ENCODE data around the gene C9orf78. TPM values are rescaled to one million over a fixed set of nuclear protein-coding genes. Genes with fewer than 3 reads are reported as not detected.

C9orf78 gene
- total RNA-seq, 1 experiment from 2014 or later = 58.8 TPM

- no peak for DNase-seq (ENCODE audit: low spot score)
Measured at GRCh38 chr9:129845373-129845772, 10.3 kb upstream of the C9orf78 start.

- DNase-seq (ENCODE audit: low spot score) = no peak
Measured at GRCh38 chr9:129841071-129841470, 6.0 kb upstream of the C9orf78 start.

GRCh38 chr9:129840034-129840433, 5.0 kb upstream of the C9orf78 start:
- DNase-seq (ENCODE audit: low spot score) = no peak

DNA sequence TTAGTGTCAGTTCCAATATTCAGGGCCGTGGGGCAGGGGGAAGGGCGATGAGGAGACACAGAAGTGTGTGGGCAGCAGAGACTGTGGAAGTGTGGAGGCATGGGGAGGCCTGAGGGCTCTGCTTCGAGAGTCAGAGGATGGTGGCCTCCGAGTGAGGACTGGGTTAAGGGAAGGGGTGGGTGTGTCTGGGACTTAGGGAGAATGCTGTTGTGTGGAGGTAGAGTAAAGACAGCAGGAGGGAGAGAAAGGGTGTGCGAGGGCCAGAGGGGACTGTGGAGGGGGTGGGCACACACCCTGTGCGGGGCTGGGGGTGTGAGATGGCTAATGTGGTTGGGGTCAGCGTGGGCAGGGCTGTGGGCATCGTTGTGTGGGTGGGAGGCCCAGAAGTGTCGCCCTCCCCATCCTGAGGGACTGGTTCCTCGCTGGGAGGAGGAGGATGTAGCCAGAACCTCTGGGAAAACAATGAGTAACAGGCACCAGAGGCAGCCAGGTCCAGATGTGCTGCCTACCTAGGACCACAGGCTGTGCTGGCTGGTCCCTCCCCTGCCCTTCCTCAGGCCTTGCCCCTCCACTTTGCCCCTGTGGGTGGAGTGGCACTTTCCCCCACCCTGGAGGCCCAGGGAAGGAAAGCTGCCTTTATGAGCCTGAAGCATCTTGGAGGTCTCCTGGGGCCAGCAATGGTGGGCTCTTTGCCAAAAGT, 4.4 kb upstream of the C9orf78 start:
- DNase-seq (ENCODE audit: low spot score) = no peak

DNA sequence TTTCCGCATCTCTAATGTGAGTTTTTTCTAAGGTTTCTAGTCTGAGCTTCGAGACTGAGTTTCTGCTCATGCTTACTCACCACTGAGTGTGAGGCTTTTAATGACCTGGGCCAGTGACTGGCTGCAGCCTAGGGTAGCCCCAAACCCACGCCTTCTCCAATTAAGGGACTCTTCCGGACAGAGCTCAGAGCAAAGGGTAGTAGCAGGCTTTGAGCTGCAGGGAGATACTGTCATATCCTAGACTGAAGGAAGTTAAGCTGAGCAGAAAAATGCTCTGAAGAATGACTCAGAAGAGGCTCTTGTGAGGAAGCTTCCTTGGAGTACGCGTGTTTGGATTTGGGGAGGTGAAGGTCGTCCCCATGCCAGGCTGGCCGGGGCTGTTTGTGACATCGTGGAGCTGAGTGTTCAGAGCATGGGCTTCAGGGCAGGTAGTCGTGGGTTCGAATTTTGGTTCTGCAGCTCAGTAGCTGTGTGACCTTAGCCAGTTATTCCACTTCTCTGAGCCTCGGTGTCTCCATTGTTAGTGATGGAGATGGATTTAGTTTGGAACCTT, 3.7 kb upstream of the C9orf78 start:
- DNase-seq (ENCODE audit: low spot score) = no peak

- no peak for DNase-seq (ENCODE audit: low spot score)
Measured at GRCh38 chr9:129836311-129837007, 1.4 kb upstream of the C9orf78 start.

- no peak for DNase-seq (ENCODE audit: low spot score)
Measured at GRCh38 chr9:129835860-129836223, 767 bp upstream of the C9orf78 start.

DNA sequence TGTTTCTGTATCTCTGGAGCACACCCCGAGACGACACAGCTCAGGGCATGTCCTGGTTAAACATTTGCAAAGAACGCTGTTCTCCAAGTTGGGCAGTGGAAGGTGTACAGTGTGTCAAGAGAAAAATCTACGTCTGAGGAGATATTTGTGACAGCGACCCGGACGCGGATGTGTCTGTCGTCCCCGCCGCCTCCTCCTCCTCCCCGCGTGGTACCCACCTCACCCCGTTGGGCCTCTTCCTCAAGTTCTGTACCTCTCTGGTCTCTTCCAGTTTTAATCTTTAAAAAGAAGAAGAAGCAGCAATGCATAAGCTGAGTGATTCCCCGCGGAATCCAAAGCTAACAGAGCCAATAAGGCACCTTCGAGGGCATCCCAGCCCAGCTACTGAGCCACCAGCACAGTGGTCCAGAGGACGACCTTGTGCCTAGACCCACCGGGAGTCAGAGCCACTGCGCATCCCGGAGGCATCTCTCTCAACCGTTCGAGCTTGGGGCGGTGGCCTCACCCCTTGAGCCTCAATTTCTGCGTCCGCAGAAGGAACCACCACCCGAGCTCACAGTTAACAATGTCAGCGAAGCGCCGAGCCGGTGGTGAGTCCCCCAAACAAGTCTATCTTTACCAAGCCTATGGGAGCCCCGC, 467 bp downstream of the C9orf78 start:
- no peak for DNase-seq (ENCODE audit: low spot score)

DNA sequence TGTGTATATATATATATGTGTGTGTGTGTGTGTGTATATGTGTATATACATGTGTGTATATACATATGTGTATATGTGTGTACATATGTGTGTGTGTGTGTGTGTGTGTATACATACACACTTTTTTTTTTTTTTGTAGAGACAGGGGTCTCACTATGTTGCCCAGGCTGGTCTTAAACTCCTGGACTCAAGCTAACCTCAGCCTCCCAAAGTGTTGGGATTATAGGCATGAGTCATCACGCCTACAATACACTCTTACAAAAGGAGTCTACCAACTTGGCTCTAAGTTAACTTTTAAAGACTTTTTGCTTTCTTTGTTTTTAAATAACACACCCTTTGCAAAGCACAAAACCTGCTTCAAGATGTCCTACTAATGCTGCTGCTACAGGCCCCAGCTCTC, 2.1 kb downstream of the C9orf78 start:
- DNase-seq (ENCODE audit: low spot score) = no peak

DNA sequence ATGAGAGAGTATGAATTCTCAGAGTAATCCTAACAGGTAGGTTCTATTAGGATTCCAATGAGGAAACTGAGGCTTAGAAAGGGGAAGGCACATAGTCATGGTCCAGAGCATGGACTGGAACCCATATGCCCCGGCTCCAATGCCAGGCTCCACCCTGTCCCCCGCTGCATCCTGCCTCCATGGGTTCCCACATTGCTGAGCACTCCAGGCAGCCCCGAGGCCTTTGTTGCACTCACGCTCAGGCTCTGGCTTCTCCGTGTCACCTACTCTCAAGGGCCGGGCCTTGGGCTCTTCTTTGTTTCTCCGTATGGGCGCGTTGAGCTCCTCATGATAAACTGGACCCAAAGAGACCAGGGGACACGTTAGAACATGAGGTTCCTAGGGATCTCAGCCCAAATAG, 6.1 kb downstream of the C9orf78 start:
- DNase-seq (ENCODE audit: low spot score) = no peak

- DNase-seq (ENCODE audit: low spot score) = no peak
Measured at GRCh38 chr9:129828051-129828450, 7.0 kb downstream of the C9orf78 start.

- no peak for DNase-seq (ENCODE audit: low spot score)
Measured at GRCh38 chr9:129826759-129827158, 8.3 kb downstream of the C9orf78 start.

DNA sequence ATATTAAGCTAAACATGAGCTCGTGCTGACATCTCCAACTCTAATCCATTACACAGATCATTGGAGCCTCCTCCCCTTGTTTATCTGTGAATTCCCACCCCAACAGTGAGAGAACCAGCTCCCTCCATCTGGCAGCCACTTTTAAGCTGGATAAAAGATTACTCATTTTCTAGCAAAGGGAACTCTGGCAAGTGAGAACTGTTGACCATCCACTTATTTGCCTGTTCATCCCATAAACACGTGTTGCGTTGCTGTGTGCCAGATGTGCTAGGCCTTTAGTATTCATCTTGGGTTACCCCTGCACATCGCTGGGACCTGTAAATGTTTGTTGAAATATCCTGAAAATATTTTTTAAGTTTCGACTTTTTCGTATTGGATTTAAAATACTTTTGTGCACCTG, 8.7 kb downstream of the C9orf78 start:
- DNase-seq (ENCODE audit: low spot score) = no peak

GRCh38 chr9:129823935-129824601, 11.0 kb downstream of the C9orf78 start, which contains the start of gene TOR1A:
Gene TOR1A, minus strand, starts transcription at chr9:129824136. Its CDS starts 51 bp downstream, at chr9:129824085.
- DNase-seq (ENCODE audit: low spot score) = peak; percentile 91

DNA sequence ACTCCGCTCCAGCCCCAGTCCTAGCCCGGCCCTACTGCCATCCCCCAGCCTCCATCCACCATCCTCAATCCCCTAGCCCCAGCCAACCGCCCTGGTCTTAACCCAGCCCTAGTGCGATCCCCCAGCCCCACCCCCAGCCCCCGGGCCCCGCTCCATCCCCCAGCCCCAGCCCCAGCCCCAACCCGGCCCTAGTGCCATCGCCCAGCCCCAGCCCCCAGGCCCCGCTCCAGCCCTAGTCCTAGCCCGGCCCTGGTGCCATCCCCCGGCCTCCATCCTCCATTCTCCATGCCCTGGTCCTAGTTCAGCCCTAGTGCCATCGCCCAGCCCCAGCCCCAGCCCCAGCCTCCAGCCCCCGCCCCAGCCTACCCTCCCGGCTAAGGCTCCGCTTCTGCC, 11.5 kb downstream of the C9orf78 start:
- no peak for DNase-seq (ENCODE audit: low spot score)

GRCh38 chr9:129822898-129823541, 12.1 kb downstream of the C9orf78 start:
- DNase-seq (ENCODE audit: low spot score) = no peak

DNA sequence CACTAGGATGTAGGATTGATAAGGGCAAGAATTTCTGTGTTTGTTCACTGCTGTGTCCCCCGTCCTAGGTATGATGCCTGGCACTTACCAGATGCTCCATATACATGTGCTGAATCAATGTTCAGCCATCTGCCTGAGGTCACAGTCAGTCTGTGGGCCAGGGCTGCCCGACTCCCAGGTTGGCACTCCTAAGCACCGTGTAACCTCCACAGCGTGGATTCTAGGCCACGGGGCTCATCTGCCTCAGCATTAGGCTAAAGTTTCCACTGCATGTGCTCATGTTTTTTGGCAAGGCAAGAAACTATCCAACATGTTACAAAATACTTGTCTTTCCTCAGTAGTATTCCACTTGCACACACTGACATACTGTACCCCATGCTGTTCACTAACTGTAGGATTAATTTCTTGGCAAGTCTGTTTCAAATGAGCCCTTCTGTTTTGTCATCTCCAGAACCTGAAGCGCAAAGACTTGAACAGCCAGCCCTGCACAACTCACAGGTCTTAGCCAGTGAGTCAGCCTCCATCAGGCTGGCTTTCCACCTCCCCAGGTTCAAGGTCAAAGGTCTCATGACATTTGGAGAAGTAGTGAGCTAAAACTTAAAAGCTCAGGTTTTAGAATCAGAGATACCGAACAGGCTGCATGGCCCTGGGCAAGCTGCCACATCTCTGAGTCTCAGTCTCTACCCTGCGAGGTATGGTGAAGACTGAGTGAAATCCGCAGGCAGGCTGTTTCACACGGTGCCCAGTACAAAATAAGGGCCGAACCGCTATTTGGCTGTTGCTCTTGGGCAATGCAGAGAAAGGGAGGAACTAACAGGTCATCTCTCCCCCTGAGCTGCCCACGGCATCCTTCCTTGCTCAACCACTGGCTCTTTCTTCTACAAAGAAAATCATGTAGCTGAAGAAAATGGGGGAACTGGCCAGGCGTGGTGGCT, 18.3 kb downstream of the C9orf78 start:
- no peak for DNase-seq (ENCODE audit: low spot score)

DNA sequence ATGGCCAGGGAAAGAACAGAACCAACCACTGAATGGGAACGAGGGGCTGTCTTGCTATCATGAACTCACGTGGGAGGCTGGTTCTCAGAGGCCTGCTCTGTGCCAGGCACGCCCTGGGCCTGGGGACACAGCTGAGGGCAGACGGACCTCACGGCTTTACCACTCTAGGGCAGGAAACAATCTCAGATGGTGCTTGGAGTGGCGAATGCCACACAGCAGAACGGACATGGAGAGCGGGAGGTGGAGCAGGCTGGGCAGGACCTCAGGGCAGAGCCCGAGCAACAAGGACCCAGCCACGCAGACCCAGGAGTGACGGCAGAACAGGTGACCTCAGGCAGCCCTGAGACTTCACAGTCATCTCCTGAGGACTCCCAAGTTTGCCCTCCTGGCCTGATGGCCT, 19.8 kb downstream of the C9orf78 start:
- DNase-seq (ENCODE audit: low spot score) = no peak

GRCh38 chr9:129814432-129815223, 20.4 kb downstream of the C9orf78 start:
- DNase-seq (ENCODE audit: low spot score) = no peak

DNA sequence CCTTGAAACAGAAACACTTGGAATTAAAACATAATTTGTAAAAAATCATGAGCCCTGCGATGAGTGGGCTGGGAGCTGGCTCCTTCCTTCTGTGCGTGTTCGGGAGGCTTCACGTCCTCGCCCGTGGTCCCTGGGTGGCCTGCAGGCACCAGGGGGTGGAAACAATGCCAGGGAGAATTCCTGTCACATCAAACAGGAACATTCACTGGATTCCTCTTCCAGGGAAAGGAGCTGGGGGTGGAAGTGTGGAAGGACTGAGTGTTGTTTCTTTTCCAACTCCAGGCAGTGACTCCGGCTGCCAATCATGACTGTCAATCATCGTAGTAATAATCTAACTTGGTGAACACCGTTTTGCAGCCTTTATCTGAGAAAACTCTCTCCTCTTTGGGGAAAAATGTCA, 21.4 kb downstream of the C9orf78 start:
- no peak for DNase-seq (ENCODE audit: low spot score)
